ENCODE data around the gene PHACTR3.

The PHACTR3 gene

DNA sequence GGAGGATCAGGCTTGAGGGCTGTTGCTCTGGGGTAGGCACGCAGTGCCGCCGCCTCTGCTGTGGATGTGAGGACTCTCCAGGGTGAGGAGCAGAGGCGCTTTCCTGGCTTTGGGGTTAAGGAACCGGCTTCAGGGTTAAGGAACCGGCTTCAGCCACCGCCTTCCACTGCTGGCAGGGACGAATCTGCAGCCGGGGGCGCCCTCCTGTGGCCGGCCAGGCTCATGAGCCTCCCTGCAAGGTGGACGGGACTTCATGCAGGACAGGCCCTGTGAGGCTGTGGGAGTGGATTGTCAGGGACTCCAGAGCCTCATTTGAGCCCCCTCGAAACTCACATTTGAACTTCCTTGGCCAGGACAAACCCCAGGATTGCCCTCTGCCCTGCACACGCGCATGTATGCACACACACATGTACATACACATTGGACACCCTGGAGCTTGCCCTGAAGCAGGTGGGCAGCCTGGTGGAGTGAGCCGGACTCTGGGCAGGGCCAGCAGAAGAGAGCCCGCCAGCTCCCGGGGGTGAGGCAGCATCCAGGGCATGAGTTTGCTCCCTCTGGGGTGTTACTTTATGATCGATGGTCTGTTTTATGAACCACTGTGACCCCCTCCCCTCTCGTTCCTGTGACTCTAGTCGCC is 146.9 kb downstream of the PHACTR3 start:
- DNase-seq (ENCODE audit: low read depth) = no peak

DNA sequence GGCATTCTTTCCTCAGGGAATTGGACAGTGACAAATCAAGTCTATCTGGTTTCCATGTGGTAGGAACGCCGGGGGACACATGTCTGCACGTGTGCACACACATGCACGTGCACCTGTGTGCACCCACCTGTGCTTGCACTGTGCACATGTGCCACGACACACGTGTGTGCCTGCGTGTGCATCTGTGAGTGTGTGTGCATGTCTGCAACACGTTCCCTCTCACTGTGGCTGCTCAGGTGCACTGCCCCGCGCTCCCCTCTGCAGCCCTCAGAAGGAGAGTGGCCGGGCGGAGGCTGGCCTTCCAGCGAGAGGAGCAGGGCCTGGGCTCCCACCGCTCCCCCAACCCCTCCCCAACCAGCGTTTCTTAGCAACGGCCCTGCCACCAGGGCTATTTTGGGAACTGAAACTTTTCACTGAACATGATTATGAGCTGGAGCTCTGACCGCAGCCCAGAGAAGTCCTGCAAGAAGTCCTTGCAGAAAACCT is 147.8 kb downstream of the PHACTR3 start:
- DNase-seq (ENCODE audit: low read depth) = no peak

DNA sequence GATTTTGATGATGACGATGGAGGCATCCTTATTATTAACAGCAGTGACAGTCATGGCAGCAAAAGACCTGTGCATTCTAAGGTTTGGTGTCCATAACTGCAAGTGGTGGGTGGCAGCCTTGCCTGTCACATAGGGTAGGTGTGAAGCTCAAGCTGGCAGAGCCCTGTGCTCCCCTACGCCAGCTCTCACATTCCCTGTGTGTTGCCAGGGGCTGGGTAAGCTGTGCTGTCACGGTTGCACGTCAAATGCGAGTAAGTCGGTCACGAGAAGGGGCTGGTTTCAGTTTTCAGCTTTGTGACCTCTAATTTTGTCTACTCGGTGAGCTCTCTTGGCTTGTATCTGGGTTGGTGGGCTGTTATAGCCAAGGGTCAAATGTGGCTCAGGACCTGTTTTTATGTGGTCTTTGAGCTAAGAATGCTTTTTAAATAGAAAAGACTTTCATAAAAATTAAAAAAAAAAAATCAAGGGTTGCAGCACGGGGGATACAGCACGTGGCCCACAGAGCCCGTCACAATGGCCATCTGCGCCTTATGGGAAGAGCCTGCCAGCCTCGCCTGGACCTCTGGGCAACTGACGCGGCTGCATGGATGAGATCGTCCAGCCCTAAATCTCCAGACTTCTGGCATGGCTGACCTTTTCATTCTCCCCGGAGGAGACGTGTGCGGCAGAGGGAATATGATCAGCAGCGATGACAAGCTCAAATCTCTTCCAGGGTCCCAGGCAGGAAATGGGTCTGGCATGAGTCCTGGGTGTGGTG is 148.5 kb downstream of the PHACTR3 start:
- DNase-seq (ENCODE audit: low read depth) = no peak

DNA sequence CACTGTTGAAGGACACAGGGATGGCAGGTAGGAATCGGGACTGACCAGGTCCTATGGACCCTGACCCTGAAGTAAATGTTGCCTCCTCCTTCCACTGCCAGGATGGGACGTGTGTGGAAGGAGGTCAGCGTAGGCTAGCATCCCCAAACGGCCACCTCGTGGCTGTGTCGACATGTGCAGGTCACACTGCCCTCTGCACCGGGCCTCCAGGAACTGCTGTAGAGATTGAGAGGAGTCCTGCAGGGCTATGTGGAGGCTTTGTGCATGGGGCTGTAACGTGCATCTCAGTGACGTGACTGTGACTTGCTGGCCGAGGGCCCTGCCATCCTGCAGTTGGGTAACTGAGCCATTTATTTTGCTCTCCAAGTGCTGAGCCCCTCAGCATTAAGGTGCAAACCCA is 149.5 kb downstream of the PHACTR3 start:
- DNase-seq (ENCODE audit: low read depth) = no peak

DNA sequence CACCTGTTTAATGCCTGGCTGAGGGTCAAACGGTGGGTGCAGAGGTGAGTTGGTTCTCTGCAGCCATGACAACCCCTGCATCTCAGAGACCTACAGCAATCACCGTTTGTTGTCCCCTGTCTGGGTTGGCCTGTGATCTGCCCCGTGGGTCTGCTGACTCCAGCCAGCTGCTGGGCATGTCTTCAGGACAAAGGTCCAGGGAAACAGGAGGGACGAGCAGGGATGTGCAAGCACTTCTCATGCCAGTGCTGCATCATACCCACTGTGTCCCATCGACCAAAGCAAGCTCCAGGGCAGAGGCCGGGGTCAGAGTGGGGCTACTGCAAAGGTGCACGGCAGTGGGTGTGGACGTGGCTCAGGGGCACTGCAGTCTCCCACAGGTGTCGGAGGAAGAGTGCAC is 150.2 kb downstream of the PHACTR3 start:
- no peak for DNase-seq (ENCODE audit: low read depth)

DNA sequence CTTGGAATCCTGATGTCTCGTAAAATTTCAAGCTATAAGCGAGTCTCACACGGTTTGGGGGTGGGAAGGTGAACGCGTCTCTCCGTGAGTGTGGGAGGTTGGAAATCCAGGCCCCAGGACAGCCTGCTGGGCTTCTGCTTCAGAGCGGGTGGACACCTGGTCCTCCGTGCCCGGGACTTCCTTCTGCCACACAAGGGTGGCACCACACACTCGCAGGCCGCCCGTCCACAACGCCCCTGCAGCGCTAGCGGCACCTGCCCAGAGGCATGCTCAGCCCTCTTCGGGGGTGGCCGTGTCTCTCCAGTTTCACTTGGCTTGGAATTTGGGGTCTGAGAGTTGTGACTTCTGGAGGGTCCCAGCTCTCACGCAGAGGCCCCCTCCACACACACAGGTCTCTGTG is 151.9 kb downstream of the PHACTR3 start:
- no peak for DNase-seq (ENCODE audit: low read depth)

DNA sequence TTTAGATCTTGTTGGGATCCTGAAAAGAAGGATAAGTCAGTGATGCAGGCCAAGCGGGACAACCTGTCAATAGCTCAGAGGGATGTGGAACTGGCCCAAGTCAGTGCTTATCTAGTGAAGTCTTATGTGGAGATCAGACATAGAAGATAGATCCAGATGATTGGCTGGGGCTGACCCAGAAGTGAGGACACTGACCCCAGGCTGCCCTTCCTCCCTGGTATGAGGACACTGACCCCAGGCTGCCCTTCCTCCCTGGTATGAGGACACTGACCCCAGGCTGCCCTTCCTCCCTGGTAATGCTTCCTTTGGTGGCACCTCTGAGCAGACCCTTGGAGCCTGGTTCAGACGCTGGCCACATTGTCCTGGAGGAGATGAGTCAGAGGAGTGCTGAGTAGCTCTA is 159.7 kb downstream of the PHACTR3 start:
- no peak for DNase-seq (ENCODE audit: low read depth)

DNA sequence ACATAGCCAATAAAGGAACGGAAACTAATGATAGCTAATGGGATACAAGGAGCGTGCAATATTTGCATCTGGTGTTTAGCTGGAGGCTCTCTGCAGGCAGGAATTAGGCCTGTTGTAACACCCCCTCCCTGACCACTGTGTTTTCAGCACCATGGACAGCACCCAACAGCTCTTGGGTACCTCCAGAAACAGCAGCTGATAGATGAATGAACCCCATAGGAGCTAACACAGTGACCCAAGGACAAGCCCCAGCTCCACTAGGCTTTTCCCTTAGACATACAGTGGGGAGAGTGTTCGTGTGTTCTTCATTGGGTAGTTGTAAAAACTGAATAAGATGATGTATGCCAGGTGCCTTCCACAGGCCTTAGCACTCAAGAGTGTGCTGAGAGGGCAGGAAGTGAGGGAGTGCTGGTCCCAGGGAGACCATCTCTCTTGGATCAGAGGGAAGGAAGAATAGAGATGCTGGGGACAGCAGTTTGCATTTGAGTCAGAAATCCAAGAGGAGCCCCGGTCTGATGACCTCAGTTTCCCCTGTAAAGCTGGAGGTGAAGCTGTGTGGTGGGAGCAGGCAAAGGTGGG is 161.3 kb downstream of the PHACTR3 start:
- DNase-seq (ENCODE audit: low read depth) = no peak

DNA sequence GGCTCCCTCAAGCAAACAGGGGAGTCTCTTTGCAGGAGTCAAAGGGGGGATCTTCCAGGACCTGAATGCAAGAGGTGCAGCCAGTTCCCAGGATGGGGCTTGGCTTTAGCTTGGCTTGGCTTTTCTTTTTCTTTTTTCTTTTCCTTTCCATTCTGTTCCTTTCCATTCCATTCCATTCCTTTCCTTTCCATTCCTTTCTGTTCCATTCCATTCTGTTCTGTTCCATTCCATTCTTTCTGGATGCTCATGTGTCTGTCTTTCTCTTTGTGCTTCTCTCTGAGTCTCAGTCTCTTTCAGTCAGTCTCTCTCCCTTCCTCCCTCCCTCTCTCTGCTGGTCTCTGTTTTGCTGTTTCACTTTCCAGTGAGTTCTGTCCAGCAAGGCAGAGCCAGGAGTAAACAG is 163.3 kb downstream of the PHACTR3 start:
- DNase-seq (ENCODE audit: low read depth) = no peak

DNA sequence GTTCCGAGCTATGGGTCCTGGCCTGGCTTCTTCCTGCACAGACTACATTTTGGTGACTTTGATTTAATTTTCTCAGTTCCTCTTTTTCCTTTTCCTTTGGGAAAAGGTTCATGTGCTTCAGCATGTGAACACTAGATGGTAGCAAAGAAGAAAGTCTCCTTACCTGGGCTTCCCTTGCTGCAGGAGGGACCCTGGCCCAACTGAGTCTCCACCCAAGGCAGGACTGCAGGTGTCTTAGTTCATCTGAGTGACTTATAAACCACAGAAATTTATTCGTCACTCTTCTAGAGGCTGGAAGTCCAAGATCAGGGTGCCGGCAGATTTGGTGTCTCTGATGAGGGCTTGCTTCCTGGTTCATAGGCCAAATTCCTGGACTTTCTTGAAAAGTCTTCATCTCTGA is 165.9 kb downstream of the PHACTR3 start:
- no peak for DNase-seq (ENCODE audit: low read depth)

DNA sequence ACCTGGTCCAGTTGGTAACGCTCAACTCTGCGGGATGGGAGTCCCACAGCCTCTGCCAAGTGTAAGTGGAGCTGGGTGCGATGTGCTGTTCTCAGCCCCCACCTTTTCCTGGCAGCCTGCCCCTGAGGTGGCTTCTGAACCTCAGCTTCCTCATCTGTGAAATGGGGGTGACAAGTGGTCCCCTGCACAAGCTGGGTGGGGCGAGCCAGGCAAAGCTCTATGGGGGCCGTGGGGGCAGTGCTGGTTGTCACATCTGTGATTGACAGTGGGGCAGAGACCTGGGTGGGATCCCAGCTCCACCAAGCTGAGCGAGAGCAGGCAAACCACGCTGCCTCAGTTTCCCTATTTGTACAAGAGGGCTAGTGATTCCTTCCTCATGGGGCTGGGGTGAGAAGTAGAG is 166.5 kb downstream of the PHACTR3 start:
- DNase-seq (ENCODE audit: low read depth) = no peak

DNA sequence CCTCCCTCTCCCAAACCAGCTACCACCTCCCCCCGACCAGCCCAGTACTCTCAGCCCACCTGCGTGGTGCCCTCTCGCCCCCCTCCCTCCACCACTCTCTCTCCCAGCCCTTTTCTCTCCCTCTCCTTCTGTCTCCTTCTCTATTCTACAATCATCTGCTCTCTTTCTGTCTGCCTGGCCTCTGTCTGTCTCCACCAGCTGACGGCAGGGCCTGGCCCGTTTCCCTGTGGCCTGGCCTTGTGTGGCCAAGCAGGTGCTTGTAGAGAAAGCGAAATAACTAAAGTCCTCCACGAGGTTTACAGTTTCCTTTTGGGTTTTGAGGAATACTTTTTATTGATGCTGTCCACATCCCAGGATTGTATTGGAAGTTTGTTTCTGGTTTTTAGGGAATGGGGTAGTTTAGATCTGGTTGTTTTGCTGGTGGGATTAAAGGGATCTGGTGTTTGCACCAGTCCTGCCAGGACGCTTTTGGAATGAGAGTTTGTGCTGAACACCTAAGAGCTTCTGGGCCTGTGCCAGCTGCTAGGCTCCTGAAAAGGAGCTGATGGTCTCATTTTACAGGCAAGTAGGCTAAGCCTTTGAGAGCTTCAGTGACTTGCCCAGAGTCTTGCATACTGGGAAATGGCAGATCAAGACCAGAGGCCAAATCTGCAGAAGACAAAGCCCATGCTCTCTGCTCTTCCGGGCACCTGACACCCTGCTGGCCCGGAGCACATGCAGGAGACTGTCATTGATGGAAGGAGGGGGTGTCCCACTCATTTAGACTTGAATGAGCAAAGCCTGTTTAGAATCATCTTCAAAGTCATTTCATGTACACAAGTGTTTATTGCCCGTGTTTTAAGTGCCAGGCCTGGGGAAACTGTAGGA is 167.4 kb downstream of the PHACTR3 start:
- no peak for DNase-seq (ENCODE audit: low read depth)

DNA sequence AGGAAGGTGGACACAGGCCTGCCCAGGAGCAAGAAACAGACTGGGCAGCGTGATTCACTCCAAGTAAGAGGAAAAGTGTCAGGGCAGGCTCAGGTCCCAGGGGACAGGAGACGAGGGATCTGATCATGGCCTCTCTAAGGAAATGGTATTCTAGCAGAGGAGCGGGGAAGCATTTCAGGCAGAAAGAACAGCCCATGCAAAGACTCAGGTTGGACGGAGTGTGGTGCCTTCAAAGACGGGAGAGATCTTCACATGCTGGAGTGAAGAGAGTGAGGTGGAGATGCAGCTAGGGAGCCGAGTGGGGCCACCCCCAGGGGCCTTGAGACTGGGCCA is 168.0 kb downstream of the PHACTR3 start:
- no peak for DNase-seq (ENCODE audit: low read depth)

DNA sequence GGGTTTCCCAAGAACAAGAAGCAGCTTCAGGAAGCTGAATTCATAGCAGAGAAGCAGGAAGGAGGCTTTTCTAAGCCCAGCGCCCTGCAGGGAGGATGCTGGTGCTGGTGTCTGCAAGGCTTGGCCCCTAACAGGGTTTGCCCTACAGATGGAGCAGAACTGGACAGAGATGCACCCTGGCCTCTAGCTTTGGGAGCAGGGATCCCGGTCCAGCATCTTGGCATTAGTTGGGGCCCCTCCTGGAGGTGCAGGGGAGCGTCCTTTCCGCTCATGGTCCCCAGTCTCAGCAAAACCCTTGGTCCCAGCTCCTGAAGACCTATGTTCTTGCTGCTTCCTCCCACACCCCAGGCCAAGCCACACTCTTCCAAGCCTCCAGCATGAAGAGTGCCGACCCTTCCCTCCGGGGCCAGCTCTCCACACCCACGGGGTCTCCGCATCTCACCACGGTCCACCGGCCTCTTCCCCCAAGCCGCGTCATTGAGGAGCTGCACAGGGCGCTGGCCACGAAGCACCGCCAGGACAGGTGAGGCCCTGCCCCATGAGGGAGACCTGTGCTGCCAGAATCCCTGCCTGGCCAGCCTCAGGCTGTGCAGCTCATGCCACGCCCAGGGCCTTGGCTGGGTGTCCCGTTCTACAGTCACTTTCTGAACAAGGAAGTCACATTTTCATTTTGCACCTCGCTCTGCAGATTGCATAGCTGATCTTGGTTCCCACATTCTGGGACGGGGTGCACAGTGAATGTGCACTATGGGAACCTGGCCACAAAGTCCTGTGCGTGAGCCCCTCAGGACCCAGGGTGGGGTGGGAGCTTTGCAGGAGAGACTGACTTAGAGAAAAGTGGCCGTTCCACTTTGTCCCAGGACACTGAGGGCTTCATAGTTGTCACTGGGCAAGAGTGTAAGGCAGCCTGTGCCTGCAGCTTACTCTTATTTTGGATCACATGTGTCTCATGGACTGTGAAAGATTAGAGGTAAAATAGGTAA is 168.9 kb downstream of the PHACTR3 start:
- DNase-seq (ENCODE audit: low read depth) = no peak

DNA sequence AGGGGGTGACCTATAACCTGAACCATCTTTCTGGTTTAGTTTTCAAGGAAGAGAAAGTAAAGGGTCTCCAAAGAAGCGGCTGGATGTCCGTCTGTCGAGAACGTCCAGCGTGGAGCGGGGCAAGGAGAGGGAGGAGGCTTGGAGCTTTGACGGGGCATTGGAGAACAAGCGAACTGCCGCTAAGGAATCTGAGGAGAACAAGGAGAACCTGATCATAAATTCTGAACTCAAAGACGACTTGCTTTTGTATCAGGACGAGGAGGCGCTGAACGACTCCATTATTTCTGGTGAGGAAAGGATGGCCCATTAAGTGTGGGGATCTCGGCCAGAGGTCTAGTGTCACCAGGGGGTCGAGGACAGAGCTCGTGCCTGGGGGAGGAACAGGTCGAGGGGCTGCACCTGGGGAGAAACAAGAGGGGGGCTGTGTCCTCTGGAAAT is 169.9 kb downstream of the PHACTR3 start:
- DNase-seq (ENCODE audit: low read depth) = no peak

DNA sequence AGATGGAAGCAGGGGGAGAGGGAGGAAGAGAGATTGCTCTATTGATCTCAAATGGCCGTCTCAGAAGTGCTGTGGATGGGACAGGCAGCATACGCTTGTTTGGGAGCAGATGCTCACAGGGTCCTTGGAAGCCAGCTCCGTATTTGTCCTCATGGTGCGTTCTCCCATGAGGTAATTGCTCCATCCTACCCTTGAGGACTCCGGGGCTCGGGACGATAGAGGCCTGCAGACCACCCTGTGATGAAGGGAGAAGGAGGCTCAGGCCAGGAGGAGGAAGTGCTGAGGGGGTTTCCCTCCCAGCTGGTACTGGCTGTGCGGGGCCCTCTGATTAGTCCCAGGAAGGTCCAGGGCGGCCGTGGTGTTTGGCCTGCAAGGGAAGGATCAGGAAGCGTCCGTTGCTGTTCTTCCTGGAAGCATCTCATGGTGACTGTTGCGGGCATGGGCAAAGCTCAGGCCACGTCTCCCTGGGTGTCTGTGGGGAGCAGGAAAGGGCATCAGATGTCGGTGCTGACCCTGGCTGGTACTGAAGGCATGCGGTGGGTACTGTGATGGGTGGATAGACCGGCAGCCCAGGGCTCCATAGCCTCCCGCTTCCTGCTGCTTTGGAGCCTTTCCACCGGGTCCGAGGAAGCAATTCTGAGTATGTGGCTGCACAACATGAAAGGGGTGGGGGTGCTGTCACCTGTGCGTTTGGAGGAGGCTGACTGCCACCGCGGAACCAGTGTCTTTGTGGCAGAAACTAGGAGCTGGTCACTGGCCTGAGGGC is 170.8 kb downstream of the PHACTR3 start:
- DNase-seq (ENCODE audit: low read depth) = no peak

DNA sequence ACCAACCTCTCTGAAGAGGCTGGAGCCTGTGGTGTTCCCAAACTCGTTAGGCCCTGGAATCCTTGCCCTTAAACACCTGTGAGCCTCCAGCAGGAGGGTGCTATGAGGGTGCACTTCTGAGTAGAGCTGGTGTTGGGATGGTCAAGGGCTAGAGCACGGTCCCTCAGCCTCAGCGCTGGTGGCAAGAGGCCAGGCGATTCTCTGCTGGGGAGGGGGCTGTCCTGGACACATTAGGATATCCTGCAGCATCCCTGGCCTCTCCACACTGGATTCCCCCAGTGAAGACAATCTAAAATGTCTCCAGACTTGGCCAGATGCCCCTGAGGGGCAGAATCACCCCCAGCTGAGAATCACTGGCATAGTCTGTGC is 171.3 kb downstream of the PHACTR3 start:
- DNase-seq (ENCODE audit: low read depth) = no peak

DNA sequence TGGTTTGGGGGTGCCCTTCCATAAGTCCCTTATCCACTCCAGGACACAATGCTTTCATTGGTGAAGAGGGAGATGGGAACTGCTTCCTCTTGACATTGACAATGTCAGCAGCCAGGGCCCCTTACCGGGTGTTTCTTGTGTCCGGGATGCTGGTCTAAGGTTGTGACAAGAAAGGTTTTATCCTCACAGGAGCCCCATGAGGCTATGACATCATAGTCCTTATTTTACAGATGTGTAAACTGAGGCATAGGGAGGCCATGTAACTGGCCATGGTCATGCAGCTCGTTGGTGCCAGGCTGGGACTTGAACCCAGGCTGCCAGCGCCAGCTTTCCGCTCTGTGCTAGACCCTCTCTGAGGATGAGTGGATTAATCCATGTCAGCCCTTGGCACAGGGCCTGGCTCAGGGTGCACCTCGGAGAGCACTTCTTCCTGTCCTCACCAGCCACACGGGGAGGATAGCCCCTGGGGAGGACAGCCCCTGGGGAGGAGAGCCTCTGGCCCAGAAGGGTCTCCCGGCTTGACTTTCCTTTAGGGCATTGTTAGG is 171.8 kb downstream of the PHACTR3 start:
- DNase-seq (ENCODE audit: low read depth) = no peak

DNA sequence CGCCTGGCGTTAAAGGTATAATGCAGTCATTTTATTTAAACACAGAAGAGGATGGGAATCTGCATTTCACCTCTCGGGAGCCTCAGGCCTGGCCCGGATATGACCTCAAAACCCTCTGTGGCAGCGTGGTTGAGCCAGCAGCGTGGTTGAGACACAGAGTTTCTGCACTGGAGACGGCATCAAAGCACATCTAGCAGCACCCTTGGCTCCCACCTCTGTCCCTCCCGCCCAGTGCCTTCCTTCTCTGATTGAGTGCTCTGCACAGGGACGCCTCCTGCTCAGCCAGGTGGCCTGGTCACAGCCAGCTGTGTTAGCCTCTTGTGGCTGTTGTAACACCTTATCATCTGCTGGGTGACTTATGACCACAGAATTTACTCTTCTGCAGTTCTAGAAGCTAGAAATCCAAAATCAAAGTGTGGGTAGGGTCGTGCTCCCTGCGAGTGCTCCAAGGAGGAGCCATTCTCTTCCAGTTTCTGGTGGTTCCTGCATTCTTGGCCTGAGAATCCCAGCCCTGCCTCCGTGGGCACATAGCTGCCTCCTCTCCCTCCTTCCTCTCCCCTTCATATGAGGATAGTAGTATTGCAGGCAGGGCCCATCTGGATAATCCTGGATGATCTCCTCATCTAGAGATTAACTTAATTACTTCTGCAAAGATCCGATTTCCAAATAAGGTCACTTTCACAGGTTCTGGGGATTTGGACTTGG is 172.4 kb downstream of the PHACTR3 start:
- no peak for DNase-seq (ENCODE audit: low read depth)

DNA sequence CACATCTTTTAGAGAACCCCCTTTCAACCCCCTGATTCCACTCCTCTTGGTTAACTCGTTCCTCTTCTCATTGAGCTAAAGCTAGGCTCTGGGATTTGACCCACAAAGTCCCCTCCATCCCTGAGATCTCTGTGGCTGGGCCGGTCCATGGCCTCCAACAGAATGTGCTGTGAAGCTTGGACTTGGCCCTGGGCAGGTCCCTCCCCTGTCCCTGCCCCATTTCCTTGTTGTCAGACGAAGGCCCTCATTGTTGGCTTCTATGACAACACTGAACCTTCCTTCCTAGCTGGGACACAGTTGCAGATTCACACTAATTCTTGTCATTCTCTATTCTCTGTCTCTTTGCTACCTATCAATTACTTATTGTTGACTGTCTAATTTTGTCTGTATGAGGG is 173.0 kb downstream of the PHACTR3 start:
- DNase-seq (ENCODE audit: low read depth) = no peak

All from T follicular helper cell (primary cell).